ENCODE measurements around the gene CCR5.

CCR5 gene

DNA sequence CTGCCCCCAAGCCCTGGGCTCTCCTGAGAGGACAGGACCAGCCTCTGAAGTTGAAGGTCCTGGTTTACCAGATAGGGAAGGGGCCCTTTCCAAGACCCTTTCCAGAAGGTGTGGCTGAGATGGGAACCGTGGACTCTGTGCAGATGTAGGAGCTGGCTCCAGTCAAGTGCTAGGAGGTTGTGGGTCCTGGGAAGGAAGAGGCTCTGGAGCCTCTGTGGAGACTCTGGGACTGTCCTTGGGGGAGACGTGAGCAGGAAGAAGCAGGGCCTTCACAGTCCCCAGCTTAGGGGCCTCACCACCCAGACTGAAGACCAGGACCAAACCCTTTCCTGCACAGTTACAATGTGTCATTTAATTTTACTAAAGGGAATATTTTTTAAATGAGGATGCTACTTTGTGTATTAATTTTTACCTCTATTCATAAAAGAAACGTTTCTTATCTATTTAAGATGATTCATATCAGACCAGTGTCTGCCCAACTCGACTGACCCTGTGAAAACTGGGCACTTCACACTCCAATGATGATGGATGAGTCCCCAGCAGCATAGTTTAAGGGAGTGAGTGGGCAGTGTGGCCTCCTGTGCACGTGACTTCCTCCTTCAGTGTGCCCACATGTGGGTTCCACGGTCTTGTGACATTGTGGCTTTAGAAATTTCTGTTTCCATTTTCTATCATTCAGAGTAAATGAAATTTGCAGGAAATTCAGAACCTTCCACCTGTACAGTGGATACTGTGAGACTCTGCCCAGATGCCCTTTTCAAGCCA, 25.2 kb downstream of the CCR5 start:
- H3K4me3 ChIP-seq (ENCODE audit: low read depth, low read length): no peak overlapping the region
- TF ChIP-seq, protein P1, sequence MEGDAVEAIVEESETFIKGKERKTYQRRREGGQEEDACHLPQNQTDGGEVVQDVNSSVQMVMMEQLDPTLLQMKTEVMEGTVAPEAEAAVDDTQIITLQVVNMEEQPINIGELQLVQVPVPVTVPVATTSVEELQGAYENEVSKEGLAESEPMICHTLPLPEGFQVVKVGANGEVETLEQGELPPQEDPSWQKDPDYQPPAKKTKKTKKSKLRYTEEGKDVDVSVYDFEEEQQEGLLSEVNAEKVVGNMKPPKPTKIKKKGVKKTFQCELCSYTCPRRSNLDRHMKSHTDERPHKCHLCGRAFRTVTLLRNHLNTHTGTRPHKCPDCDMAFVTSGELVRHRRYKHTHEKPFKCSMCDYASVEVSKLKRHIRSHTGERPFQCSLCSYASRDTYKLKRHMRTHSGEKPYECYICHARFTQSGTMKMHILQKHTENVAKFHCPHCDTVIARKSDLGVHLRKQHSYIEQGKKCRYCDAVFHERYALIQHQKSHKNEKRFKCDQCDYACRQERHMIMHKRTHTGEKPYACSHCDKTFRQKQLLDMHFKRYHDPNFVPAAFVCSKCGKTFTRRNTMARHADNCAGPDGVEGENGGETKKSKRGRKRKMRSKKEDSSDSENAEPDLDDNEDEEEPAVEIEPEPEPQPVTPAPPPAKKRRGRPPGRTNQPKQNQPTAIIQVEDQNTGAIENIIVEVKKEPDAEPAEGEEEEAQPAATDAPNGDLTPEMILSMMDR (conservative IDR thresholded peaks at IDR 0.05; ENCODE audit: low read depth, low read length): no peak
- DNase-seq (ENCODE audit: low read depth): no peak

DNA sequence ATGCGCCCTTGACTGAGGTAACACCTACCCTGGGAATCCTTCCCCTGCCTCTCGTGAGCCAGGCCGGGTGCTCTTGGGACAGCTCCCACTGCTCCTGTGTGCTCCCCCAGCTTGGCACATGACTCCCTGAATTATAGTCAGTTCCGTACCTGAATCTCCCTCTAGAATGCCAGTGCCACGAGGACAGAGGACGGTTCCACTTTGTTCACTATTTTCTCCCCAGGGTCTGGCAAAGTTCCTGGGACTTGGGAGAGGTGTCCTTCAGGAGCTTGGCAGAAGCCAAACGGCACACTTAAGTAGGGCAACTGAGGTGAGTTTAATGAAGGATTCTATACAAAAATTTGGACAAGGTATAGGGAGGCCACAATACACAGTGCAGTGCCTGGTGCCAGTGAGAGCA, 26.4 kb downstream of the CCR5 start:
- H3K4me3 ChIP-seq (ENCODE audit: low read depth, low read length): no peak overlapping the region

DNA sequence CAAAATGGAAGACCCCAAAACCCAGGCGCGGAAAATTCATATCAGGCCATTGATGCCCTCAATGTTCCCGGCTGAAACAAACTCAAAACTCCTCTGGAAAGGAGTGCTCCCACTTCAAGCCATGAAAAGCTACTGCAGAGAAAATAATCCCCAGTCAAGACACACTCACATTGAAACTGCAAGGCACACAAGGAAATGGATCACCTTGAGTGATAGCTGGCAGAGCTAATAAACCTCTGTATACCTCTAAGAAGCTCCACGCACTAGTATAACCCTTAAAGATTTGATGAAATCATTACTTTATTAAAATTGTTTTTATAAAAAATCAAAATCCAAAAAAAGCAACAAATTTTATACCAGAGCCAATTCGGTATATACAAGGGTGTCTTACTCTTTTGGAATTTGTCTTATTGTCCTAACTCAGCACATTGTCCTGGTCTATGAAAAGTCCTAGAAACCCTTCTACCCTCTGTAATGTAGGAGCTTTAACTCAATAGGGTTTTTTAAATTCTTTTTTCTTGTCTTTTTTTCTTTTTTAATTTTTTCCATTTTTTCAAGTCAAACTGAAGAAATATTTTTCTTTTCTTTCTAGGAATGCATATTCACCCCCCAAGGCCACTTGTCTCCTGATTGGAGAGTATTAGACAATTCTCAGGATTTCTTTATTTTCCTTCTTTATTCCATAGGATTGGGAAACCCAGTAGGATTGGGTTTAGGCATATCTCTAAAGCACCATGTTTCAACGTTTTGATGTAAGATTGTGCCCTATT, 27.6 kb downstream of the CCR5 start:
- DNase-seq (ENCODE audit: low read depth): no peak
- no peak overlapping the region for H3K4me3 ChIP-seq (ENCODE audit: low read depth, low read length)
- TF ChIP-seq, protein P1 (conservative IDR thresholded peaks at IDR 0.05; ENCODE audit: low read depth, low read length): no peak

More for the DNA sequence above, 26.4 kb downstream of the CCR5 start:
- no peak for DNase-seq (ENCODE audit: low read depth)
- TF ChIP-seq, protein P1 (conservative IDR thresholded peaks at IDR 0.05; ENCODE audit: low read depth, low read length): no peak

DNA sequence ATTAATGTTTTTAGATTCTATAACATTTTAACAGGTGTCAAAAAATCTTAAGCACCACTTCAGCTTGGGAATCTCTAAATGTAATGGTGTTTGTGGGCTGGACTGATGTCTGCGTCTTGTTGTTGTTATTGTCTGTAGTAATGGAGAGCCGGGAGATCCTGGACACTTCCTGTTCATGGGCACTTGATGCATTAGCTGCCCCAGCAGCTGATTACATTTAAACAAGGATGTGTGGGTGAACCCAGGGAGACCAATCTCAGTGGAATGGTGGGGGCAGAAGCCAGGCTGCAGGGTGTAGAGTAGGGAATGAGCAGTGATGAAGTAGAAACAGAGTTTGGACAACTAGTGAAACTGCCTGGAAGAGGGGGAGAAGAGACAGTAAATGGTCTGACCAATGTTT, 28.4 kb downstream of the CCR5 start:
- no peak for DNase-seq (ENCODE audit: low read depth)
- no peak overlapping the region for H3K4me3 ChIP-seq (ENCODE audit: low read depth, low read length)
- TF ChIP-seq, protein P1 (conservative IDR thresholded peaks at IDR 0.05; ENCODE audit: low read depth, low read length): no peak

DNA sequence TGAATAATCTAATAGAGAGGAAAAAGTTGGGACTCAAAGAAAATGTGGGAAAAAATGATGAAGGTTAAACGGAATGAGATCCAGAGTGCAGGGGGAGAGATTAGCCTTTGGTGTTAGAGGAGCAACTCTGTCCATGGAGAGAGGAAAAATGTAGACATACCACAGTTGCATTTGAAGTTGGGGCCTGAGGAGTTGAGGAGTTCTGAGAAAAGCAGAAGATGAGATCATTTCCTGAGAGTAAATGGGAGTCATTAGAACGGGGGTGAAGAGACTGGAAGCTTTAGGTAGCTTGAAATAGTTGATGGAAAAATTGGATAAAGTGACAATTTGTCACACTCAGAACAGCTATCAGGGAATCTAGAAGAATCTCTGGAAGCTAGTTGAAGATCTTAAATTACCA, 28.8 kb downstream of the CCR5 start:
- TF ChIP-seq, protein P1 (conservative IDR thresholded peaks at IDR 0.05; ENCODE audit: low read depth, low read length): no peak

DNA sequence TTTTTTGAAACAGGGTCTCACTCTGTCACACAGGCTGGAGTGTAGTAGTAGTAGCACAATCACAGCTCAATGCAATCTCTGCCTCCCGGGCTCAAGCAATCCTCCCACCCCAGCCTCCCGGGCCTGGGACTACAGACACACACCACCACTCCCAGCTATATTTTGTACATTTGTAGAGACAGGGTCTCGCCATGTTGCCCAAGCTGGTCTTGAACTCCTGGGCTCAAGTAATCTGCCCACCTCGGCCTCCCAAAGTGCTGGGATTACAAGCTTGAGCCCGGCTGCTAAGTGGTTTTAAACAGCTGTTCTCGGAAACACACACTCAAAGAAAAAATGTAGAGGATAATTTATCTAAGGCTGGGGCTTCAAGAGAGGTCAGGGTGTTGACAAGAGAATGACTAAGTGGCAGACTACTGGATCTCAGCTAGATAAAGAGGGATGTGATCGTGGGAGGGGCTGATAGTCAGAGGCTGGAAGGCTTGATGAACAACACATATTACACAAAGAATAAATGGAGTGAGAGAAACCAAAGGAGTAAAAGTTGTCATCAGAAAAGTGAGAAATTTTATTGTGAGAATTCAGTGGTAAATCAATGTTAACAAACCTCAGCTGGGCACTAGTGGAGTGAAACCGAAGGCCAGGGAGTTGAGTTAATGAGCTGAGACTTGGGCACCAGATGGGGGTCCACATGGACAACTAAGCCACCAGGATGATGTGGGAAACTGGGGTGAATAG, 29.4 kb downstream of the CCR5 start:
- TF ChIP-seq, protein P1 (conservative IDR thresholded peaks at IDR 0.05; ENCODE audit: low read depth, low read length): no peak
- no peak overlapping the region for H3K4me3 ChIP-seq (ENCODE audit: low read depth, low read length)
- DNase-seq (ENCODE audit: low read depth): peak; percentile 91

More for the DNA sequence above, 28.8 kb downstream of the CCR5 start:
- no peak overlapping the region for H3K4me3 ChIP-seq (ENCODE audit: low read depth, low read length)
- peak; percentile 38 for DNase-seq (ENCODE audit: low read depth)

Measured in choroid plexus epithelial cell (primary cell).